GM18861 (cell line): ENCODE data around the gene LIX1.

Experiments
- ATAC-seq: cut with Tn5 transposase; IDR thresholded peaks from one replicate; pipeline ENCODE4 v1.9.1; 2021; ENCODE audit not compliant: unreplicated experiment

Gene LIX1

GRCh38 chr5:97077246-97077645 lies 65.2 kb downstream of the LIX1 start:
- no peak for ATAC-seq

GRCh38 chr5:97076098-97076497 lies 66.3 kb downstream of the LIX1 start:
- no peak for ATAC-seq

GRCh38 chr5:97075649-97076048 lies 66.8 kb downstream of the LIX1 start:
- no peak for ATAC-seq

GRCh38 chr5:97074859-97075489 lies 67.4 kb downstream of the LIX1 start:
- no peak for ATAC-seq

- ATAC-seq, result no peak
Observed at GRCh38 chr5:97073420-97073819, 69.0 kb downstream of the LIX1 start.

GRCh38 chr5:97072696-97073095 lies 69.7 kb downstream of the LIX1 start:
- ATAC-seq, result no peak

GRCh38 chr5:97071993-97072392 lies 70.4 kb downstream of the LIX1 start:
- ATAC-seq, result no peak

GRCh38 chr5:97071101-97071500 lies 71.3 kb downstream of the LIX1 start:
- ATAC-seq, result no peak

- no peak for ATAC-seq
Observed at GRCh38 chr5:97070234-97070633, 72.2 kb downstream of the LIX1 start.

- ATAC-seq, result no peak
Observed at GRCh38 chr5:97067296-97067850, 75.0 kb downstream of the LIX1 start.

- no peak for ATAC-seq
Observed at GRCh38 chr5:97065475-97065874, 76.9 kb downstream of the LIX1 start.

GRCh38 chr5:97063251-97063650 lies 79.2 kb downstream of the LIX1 start:
- ATAC-seq, result no peak

- no peak for ATAC-seq
Observed at GRCh38 chr5:97062046-97062445, 80.4 kb downstream of the LIX1 start.

GRCh38 chr5:97056263-97056662 lies 86.1 kb downstream of the LIX1 start:
- no peak for ATAC-seq

GRCh38 chr5:97049175-97049574 lies 93.2 kb downstream of the LIX1 start:
- no peak for ATAC-seq

GRCh38 chr5:97047076-97047475 lies 95.3 kb downstream of the LIX1 start:
- ATAC-seq, result no peak

GRCh38 chr5:97046270-97046982 lies 96.0 kb downstream of the LIX1 start:
- ATAC-seq, result no peak

GRCh38 chr5:97044052-97044451 lies 98.4 kb downstream of the LIX1 start:
- ATAC-seq, result no peak

GRCh38 chr5:97043511-97043910 lies 98.9 kb downstream of the LIX1 start:
- ATAC-seq, result no peak

- no peak for ATAC-seq
Observed at GRCh38 chr5:97042996-97043395, 99.4 kb downstream of the LIX1 start.
